Measurements from ENCODE around the gene KCNMB4.

DNA sequence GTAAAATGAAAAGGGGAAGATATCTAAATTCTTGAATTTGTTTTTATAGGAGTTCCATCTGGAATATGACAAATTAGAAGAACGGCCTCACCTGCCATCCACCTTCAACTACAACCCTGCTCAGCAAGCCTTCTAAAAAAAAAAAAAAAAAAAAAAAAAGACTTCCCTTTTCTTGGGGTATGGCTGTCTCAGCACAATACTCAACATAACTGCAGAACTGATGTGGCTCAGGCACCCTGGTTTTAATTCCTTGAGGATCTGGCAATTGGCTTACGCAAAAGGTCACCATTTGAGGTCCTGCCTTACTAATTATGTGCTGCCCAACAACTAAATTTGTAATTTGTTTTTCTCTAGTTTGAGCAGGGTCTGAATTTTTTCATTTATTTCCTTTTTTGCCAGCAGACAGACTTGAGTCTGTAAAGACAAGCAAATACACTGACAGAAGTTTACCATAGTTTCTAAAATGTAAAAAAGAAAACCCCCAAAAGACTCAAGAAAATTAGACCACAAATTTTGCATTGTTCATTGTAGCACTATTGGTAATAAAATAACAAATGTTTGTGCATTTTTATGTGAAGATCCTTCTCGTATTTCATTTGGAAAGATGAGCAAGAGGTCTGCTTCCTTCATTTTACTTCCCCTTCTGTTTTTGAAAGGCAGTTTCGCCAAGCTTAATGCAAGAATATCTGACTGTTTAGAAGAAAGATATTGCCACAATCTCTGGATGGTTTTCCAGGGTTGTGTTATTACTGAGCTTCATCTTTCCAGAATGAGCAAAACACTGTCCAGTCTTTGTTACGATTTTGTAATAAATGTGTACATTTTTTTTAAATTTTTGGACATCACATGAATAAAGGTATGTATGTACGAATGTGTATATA lies 12.1 kb upstream of the KCNMB4 start:
- no peak for TF ChIP-seq CEBPB (IDR thresholded peaks at IDR 0.05)
- TF ChIP-seq CREB1 (IDR thresholded peaks at IDR 0.05; ENCODE audit: low read depth) = no peak
- no peak for TF ChIP-seq TAF1 (IDR thresholded peaks at IDR 0.05; ENCODE audit: low read depth)
- no peak for TF ChIP-seq EP300 (IDR thresholded peaks at IDR 0.05; ENCODE audit: borderline replicate concordance)
- no peak for TF ChIP-seq NFIC (IDR thresholded peaks at IDR 0.05)
- no peak for TF ChIP-seq MAX (IDR thresholded peaks at IDR 0.05)
- no peak for TF ChIP-seq TCF12 (IDR thresholded peaks at IDR 0.05; ENCODE audit: low read depth)
- TF ChIP-seq, protein P1, sequence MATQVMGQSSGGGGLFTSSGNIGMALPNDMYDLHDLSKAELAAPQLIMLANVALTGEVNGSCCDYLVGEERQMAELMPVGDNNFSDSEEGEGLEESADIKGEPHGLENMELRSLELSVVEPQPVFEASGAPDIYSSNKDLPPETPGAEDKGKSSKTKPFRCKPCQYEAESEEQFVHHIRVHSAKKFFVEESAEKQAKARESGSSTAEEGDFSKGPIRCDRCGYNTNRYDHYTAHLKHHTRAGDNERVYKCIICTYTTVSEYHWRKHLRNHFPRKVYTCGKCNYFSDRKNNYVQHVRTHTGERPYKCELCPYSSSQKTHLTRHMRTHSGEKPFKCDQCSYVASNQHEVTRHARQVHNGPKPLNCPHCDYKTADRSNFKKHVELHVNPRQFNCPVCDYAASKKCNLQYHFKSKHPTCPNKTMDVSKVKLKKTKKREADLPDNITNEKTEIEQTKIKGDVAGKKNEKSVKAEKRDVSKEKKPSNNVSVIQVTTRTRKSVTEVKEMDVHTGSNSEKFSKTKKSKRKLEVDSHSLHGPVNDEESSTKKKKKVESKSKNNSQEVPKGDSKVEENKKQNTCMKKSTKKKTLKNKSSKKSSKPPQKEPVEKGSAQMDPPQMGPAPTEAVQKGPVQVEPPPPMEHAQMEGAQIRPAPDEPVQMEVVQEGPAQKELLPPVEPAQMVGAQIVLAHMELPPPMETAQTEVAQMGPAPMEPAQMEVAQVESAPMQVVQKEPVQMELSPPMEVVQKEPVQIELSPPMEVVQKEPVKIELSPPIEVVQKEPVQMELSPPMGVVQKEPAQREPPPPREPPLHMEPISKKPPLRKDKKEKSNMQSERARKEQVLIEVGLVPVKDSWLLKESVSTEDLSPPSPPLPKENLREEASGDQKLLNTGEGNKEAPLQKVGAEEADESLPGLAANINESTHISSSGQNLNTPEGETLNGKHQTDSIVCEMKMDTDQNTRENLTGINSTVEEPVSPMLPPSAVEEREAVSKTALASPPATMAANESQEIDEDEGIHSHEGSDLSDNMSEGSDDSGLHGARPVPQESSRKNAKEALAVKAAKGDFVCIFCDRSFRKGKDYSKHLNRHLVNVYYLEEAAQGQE (IDR thresholded peaks at IDR 0.05; ENCODE audit: low read depth) = no peak
- TF ChIP-seq YY1 (IDR thresholded peaks at IDR 0.05; ENCODE audit: low read depth) = no peak
- no peak for TF ChIP-seq TEAD4 (IDR thresholded peaks at IDR 0.05)
- no peak for TF ChIP-seq ZBTB7A (IDR thresholded peaks at IDR 0.05; ENCODE audit: low read depth)
- TF ChIP-seq RAD21 (IDR thresholded peaks at IDR 0.05; ENCODE audit: low read depth) = no peak
- TF ChIP-seq, protein P2, sequence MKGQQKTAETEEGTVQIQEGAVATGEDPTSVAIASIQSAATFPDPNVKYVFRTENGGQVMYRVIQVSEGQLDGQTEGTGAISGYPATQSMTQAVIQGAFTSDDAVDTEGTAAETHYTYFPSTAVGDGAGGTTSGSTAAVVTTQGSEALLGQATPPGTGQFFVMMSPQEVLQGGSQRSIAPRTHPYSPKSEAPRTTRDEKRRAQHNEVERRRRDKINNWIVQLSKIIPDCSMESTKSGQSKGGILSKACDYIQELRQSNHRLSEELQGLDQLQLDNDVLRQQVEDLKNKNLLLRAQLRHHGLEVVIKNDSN (IDR thresholded peaks at IDR 0.05) = no peak
- TF ChIP-seq EGR1 (IDR thresholded peaks at IDR 0.05) = no peak

Measured in Ishikawa (cell line).